GM23338 (cell line): Measurements from ENCODE around the gene GJC1. TPM values are rescaled to one million over a fixed set of nuclear protein-coding genes. Genes with fewer than 3 reads are reported as not detected.
"Not testable (repeated sequence)": the region's sequence is repeated elsewhere in the genome, so short reads cannot be mapped to it uniquely, and the experiment has no call there.

Experiments
- ATAC-seq: fragments of 200-7000 bp; cut with Tn5 transposase; 3 replicates; pipeline ENCODE4 v1.9.1; 2020
- DNase-seq: peaks from one replicate; pipeline ENCODE4 v3.0.0-alpha.2; 2015; ENCODE audit warnings: low spot score
- H2AFZ ChIP-seq: fragments of 200-600 bp; sonication (generic); 2 replicates; pipeline ENCODE4 v1.8.0; 2016; ENCODE audit warnings: antibody characterized with exemption, mild to moderate bottlenecking, moderate library complexity
- H3F3A ChIP-seq: fragments of 200-600 bp; sonication (generic); replicated peaks from 2 replicates; pipeline ENCODE4 v1.8.0; 2017; ENCODE audit warnings: antibody characterized with exemption, mixed run types, low read depth
- H3K27ac ChIP-seq: fragments of 200-600 bp; sonication (generic); 2 replicates; pipeline ENCODE4 v1.6.1; 2016; ENCODE audit warnings: low read depth
- H3K27me3 ChIP-seq: fragments of 200-600 bp; sonication (generic); 2 replicates; pipeline ENCODE4 v1.8.0; 2016; ENCODE audit warnings: mild to moderate bottlenecking, mixed run types, moderate library complexity; ENCODE audit not compliant: insufficient read depth
- H3K36me3 ChIP-seq: fragments of 200-600 bp; sonication (generic); 2 replicates; pipeline ENCODE4 v1.8.0; 2016; ENCODE audit warnings: mild to moderate bottlenecking; ENCODE audit not compliant: insufficient read depth
- H3K4me1 ChIP-seq: fragments of 200-600 bp; sonication (generic); 2 replicates; pipeline ENCODE4 v1.8.0; 2016; ENCODE audit warnings: mild to moderate bottlenecking, moderate library complexity; ENCODE audit not compliant: insufficient read depth
- H3K4me2 ChIP-seq: fragments of 200-600 bp; sonication (generic); 2 replicates; pipeline ENCODE4 v1.7.1; 2017; ENCODE audit warnings: mixed run types
- H3K4me3 ChIP-seq: fragments of 200-600 bp; sonication (generic); 2 replicates; pipeline ENCODE4 v1.6.1; 2016; ENCODE audit warnings: mixed run types
- H3K79me2 ChIP-seq: fragments of 200-600 bp; sonication (generic); replicated peaks from 2 replicates; pipeline ENCODE4 v1.8.0; 2017; ENCODE audit warnings: mild to moderate bottlenecking; ENCODE audit not compliant: insufficient read depth
- H3K9me2 ChIP-seq: fragments of 200-600 bp; sonication (generic); 2 replicates; pipeline ENCODE4 v1.8.0; 2017; ENCODE audit not compliant: insufficient read depth
- H4K20me1 ChIP-seq: fragments of 200-600 bp; sonication (generic); replicated peaks from 2 replicates; pipeline ENCODE4 v1.8.0; 2017; ENCODE audit warnings: mild to moderate bottlenecking; ENCODE audit not compliant: insufficient read depth
- H3K27ac Mint-ChIP-seq: 2 replicates; pipeline ENCODE4 v1.8.0; 2020; ENCODE audit warnings: inconsistent platforms, mild to moderate bottlenecking, moderate library complexity, mixed read lengths
- H3K27me3 Mint-ChIP-seq: 3 replicates; pipeline ENCODE4 v1.8.0; 2022; ENCODE audit warnings: low read depth, mild to moderate bottlenecking, moderate library complexity, mixed read lengths, inconsistent platforms; ENCODE audit not compliant: insufficient read depth, poor library complexity
- H3K36me3 Mint-ChIP-seq: 3 replicates; pipeline ENCODE4 v1.8.0; 2021; ENCODE audit warnings: low read depth, mild to moderate bottlenecking, inconsistent platforms, moderate library complexity, mixed read lengths
- H3K4me1 Mint-ChIP-seq: 3 replicates; pipeline ENCODE4 v1.8.0; 2020; ENCODE audit warnings: mild to moderate bottlenecking, inconsistent platforms, mixed read lengths
- H3K4me3 Mint-ChIP-seq: 3 replicates; pipeline ENCODE4 v1.8.0; 2021; ENCODE audit warnings: moderate library complexity, mild to moderate bottlenecking, inconsistent platforms, mixed read lengths
- H3K9me3 Mint-ChIP-seq: 3 replicates; pipeline ENCODE4 v1.8.0; 2020; ENCODE audit warnings: moderate library complexity, mild to moderate bottlenecking, inconsistent platforms, mixed read lengths
- CREB1 ChIP-seq: fragments of 250-450 bp; sonication (Bioruptor Pico); IDR thresholded peaks from 2 replicates; pipeline ENCODE4 v1.5.0; 2020; ENCODE audit warnings: low read depth, mild to moderate bottlenecking, moderate library complexity
- EZH2phosphoT487 ChIP-seq: fragments of 200-600 bp; sonication (generic); IDR thresholded peaks from one replicate; pipeline ENCODE4 v1.8.1; 2018; ENCODE audit warnings: antibody characterized with exemption; ENCODE audit not compliant: unreplicated experiment
- JUNB ChIP-seq: IDR thresholded peaks from one replicate; pipeline ENCODE4 v1.6.1; 2016; ENCODE audit warnings: antibody characterized with exemption; ENCODE audit not compliant: unreplicated experiment
- NANOG ChIP-seq: IDR thresholded peaks from 2 replicates; pipeline ENCODE4 v1.6.1; 2016; ENCODE audit warnings: antibody characterized with exemption, borderline replicate concordance
- POLR2AphosphoS5 ChIP-seq: IDR thresholded peaks from 2 replicates; pipeline ENCODE4 v1.6.1; 2016; ENCODE audit warnings: antibody characterized with exemption, low read depth
- STAT1 ChIP-seq: IDR thresholded peaks from one replicate; pipeline ENCODE4 v1.6.1; 2016; ENCODE audit warnings: antibody characterized with exemption; ENCODE audit not compliant: unreplicated experiment
- ZNF114 ChIP-seq: fragments of 250-450 bp; sonication (Bioruptor Pico); IDR thresholded peaks from 2 replicates; pipeline ENCODE4 v1.5.0; 2020; ENCODE audit warnings: mild to moderate bottlenecking, moderate library complexity
- polyA plus RNA-seq: library from polyadenylated mRNA; unstranded; fragments of >200 nt; fragmentation: Nextera tagmentation; extraction: Ambion mirVana; gene quantifications from 2 replicates; pipeline ENCODE4 v1.2.1, GENCODE V29; 2016
- total RNA-seq: library from RNA; depleted of rRNA; stranded (reverse); fragments of >200 nt; shearing (Covaris generic); gene quantifications from 2 replicates; pipeline ENCODE4 v1.2.3, GENCODE V29; 2014
- TF ChIP-seq, protein P1 (sequence below), 2 experiments: fragments of 200-600 bp in 1 of 2; sonication (generic) in 1 of 2; conservative IDR thresholded peaks; 2 replicates each; pipeline versions ENCODE4 v1.5.1 to v1.6.1; 2016 to 2017; ENCODE audit warnings: antibody characterized with exemption in 2 of 2, low read depth in 2 of 2, mild to moderate bottlenecking in 2 of 2, moderate library complexity in 1 of 2
- TF ChIP-seq, protein P2 (sequence below): IDR thresholded peaks from 2 replicates; pipeline ENCODE4 v1.6.1; 2016; ENCODE audit warnings: antibody characterized with exemption
- TF ChIP-seq, protein P3 (sequence below): IDR thresholded peaks from one replicate; pipeline ENCODE4 v1.6.1; 2018; ENCODE audit warnings: antibody characterized with exemption; ENCODE audit not compliant: unreplicated experiment

GJC1 gene
- total and polyA plus RNA-seq, 2 experiments from 2014 or later, result 34.7 to 99.2 TPM

DNA sequence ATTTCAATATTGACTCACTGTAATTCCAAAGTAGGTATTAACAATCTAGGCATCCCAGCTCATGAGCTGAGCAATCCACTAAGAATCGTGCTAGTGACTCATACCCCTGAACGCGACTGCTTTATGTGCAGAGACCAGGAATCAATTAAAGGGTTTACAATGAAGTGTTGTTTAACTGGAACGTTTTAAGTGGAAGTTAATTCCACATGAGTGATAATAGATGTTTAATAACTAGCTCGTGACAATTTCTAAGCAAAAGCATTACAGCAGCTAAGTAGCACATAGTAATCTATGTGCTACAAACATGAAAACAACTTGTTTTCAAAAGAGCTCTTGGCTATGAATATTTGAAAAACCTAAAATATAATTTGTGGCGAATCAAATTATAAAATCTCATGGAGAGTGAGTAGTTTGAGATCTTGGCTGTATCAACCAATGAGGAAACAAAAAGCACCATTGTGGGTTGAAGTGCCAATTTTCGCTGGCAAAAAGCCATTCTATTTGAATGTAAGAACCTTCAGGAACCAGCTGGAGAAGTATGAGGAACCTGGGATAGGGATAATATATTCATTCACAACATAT, 9.4 kb downstream of the GJC1 start (continued):
- TF ChIP-seq, protein P1, sequence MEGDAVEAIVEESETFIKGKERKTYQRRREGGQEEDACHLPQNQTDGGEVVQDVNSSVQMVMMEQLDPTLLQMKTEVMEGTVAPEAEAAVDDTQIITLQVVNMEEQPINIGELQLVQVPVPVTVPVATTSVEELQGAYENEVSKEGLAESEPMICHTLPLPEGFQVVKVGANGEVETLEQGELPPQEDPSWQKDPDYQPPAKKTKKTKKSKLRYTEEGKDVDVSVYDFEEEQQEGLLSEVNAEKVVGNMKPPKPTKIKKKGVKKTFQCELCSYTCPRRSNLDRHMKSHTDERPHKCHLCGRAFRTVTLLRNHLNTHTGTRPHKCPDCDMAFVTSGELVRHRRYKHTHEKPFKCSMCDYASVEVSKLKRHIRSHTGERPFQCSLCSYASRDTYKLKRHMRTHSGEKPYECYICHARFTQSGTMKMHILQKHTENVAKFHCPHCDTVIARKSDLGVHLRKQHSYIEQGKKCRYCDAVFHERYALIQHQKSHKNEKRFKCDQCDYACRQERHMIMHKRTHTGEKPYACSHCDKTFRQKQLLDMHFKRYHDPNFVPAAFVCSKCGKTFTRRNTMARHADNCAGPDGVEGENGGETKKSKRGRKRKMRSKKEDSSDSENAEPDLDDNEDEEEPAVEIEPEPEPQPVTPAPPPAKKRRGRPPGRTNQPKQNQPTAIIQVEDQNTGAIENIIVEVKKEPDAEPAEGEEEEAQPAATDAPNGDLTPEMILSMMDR (conservative IDR thresholded peaks at IDR 0.05; ENCODE audit: low read depth in 2 of 2), result no peak
- TF ChIP-seq ZNF114 (CRISPR knock-in tag), result no peak
- TF ChIP-seq, protein P2, sequence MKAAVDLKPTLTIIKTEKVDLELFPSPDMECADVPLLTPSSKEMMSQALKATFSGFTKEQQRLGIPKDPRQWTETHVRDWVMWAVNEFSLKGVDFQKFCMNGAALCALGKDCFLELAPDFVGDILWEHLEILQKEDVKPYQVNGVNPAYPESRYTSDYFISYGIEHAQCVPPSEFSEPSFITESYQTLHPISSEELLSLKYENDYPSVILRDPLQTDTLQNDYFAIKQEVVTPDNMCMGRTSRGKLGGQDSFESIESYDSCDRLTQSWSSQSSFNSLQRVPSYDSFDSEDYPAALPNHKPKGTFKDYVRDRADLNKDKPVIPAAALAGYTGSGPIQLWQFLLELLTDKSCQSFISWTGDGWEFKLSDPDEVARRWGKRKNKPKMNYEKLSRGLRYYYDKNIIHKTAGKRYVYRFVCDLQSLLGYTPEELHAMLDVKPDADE, result no peak
- no peak for TF ChIP-seq EZH2phosphoT487
- no peak for TF ChIP-seq NANOG
- TF ChIP-seq, protein P3, sequence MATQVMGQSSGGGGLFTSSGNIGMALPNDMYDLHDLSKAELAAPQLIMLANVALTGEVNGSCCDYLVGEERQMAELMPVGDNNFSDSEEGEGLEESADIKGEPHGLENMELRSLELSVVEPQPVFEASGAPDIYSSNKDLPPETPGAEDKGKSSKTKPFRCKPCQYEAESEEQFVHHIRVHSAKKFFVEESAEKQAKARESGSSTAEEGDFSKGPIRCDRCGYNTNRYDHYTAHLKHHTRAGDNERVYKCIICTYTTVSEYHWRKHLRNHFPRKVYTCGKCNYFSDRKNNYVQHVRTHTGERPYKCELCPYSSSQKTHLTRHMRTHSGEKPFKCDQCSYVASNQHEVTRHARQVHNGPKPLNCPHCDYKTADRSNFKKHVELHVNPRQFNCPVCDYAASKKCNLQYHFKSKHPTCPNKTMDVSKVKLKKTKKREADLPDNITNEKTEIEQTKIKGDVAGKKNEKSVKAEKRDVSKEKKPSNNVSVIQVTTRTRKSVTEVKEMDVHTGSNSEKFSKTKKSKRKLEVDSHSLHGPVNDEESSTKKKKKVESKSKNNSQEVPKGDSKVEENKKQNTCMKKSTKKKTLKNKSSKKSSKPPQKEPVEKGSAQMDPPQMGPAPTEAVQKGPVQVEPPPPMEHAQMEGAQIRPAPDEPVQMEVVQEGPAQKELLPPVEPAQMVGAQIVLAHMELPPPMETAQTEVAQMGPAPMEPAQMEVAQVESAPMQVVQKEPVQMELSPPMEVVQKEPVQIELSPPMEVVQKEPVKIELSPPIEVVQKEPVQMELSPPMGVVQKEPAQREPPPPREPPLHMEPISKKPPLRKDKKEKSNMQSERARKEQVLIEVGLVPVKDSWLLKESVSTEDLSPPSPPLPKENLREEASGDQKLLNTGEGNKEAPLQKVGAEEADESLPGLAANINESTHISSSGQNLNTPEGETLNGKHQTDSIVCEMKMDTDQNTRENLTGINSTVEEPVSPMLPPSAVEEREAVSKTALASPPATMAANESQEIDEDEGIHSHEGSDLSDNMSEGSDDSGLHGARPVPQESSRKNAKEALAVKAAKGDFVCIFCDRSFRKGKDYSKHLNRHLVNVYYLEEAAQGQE, result no peak
- no peak for TF ChIP-seq STAT1
- no peak for TF ChIP-seq JUNB
- no peak for TF ChIP-seq CREB1 (CRISPR knock-in tag)
- TF ChIP-seq POLR2AphosphoS5, result no peak

DNA sequence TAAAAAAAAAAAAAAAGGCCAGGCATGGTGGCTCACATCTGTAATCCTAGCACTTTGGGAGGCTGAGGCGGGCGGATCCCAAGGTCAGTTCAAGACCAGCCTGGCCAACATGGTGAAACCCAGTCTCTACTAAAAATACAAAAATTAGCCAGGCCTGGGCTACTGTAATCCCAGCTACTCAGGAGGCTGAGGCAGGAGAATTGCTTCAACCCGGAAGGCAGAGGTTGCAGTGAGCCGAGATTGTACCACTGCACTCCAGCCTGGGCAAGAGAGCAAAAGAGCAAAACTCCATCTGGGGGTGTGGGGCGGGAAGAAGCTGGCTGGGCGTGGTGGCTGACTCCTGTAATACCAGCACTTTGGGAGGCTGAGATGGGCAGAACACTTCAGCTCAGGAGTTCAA, 11.6 kb downstream of the GJC1 start:
- H3K4me2 ChIP-seq, H3K36me3 ChIP-seq, H3K4me1 Mint-ChIP-seq, DNase-seq, H2AFZ ChIP-seq, H3K27me3 Mint-ChIP-seq, H3K27me3 ChIP-seq, H3K27ac ChIP-seq, H3K27ac Mint-ChIP-seq, H3K9me3 Mint-ChIP-seq, ATAC-seq, H3K4me3 Mint-ChIP-seq, H3F3A ChIP-seq, H3K9me2 ChIP-seq, H3K4me3 ChIP-seq, H3K4me1 ChIP-seq: not testable (repeated sequence)
- H3K79me2 ChIP-seq, result peaks cover 100% of the 10 kb centered on the region
- peaks cover 74% of the 10 kb centered on the region for H4K20me1 ChIP-seq
- peaks cover 28% of the 10 kb centered on the region; the same call in 2 of the 3 replicates for H3K36me3 Mint-ChIP-seq
